Neural progenitor cell (in vitro differentiated cells): ENCODE measurements around the gene CBLIF. TPM values are rescaled to one million over a fixed set of nuclear protein-coding genes. Genes with fewer than 3 reads are reported as not detected.

Experiments used
- DNase-seq: peaks from one replicate; pipeline ENCODE4 v3.0.0-alpha.2; 2016; ENCODE audit warnings: low spot score
- H2AFZ ChIP-seq: fragments of 200-600 bp; sonication (generic); replicated peaks from 2 replicates; pipeline ENCODE4 v1.6.1; 2016; ENCODE audit warnings: antibody characterized with exemption
- H3F3A ChIP-seq: fragments of 200-600 bp; sonication (generic); 2 replicates; pipeline ENCODE4 v1.6.1; 2016; ENCODE audit warnings: antibody characterized with exemption, low read depth
- H3K27ac ChIP-seq: fragments of 200-600 bp; sonication (generic); 2 replicates; pipeline ENCODE4 v1.5.1; 2016; ENCODE audit warnings: mild to moderate bottlenecking
- H3K27me3 ChIP-seq: fragments of 200-600 bp; sonication (generic); 2 replicates; pipeline ENCODE4 v1.6.1; 2016; ENCODE audit warnings: mild to moderate bottlenecking, moderate library complexity
- H3K36me3 ChIP-seq: fragments of 200-600 bp; sonication (generic); 2 replicates; pipeline ENCODE4 v1.5.1; 2016
- H3K4me1 ChIP-seq: fragments of 200-600 bp; sonication (generic); 2 replicates; pipeline ENCODE4 v1.6.1; 2016; ENCODE audit warnings: mixed run types
- H3K4me2 ChIP-seq: fragments of 200-600 bp; sonication (generic); 2 replicates; pipeline ENCODE4 v1.6.1; 2016
- H3K4me3 ChIP-seq: fragments of 200-600 bp; sonication (generic); 2 replicates; pipeline ENCODE4 v1.5.1; 2016
- H3K79me2 ChIP-seq: fragments of 200-600 bp; sonication (generic); 2 replicates; pipeline ENCODE4 v1.6.1; 2016; ENCODE audit warnings: low read depth
- H3K9ac ChIP-seq: fragments of 200-600 bp; sonication (generic); 2 replicates; pipeline ENCODE4 v1.6.1; 2016
- H3K9me3 ChIP-seq: fragments of 200-600 bp; sonication (generic); 2 replicates; pipeline ENCODE4 v1.5.1; 2016; ENCODE audit warnings: low read depth
- H4K20me1 ChIP-seq: fragments of 200-600 bp; sonication (generic); 2 replicates; pipeline ENCODE4 v1.6.1; 2016; ENCODE audit warnings: low read depth
- H3K27ac Mint-ChIP-seq: 3 replicates; pipeline ENCODE4 v1.8.0; 2021; ENCODE audit warnings: mixed read lengths
- H3K27me3 Mint-ChIP-seq: 2 replicates; pipeline ENCODE4 v1.8.0; 2022; ENCODE audit warnings: low read depth, mild to moderate bottlenecking, inconsistent platforms, moderate library complexity, mixed read lengths; ENCODE audit not compliant: insufficient read depth
- H3K36me3 Mint-ChIP-seq: 3 replicates; pipeline ENCODE4 v1.8.0; 2021; ENCODE audit warnings: mixed read lengths
- H3K4me1 Mint-ChIP-seq: 3 replicates; pipeline ENCODE4 v1.8.0; 2021; ENCODE audit warnings: mixed read lengths
- H3K4me3 Mint-ChIP-seq: 3 replicates; pipeline ENCODE4 v1.8.0; 2021; ENCODE audit warnings: mild to moderate bottlenecking, moderate library complexity, mixed read lengths
- H3K9me3 Mint-ChIP-seq: 3 replicates; pipeline ENCODE4 v1.8.0; 2020; ENCODE audit warnings: mixed read lengths
- CTCF ChIP-seq: fragments of 200-600 bp; sonication (generic); IDR thresholded peaks from 2 replicates; pipeline ENCODE4 v1.5.1; 2017; ENCODE audit warnings: antibody characterized with exemption, mild to moderate bottlenecking
- EZH2 ChIP-seq: fragments of 200-600 bp; sonication (generic); IDR thresholded peaks from 2 replicates; pipeline ENCODE4 v1.6.1; 2017; ENCODE audit warnings: antibody characterized with exemption, mild to moderate bottlenecking, moderate library complexity
- EZH2phosphoT487 ChIP-seq: fragments of 200-600 bp; sonication (generic); IDR thresholded peaks from 2 replicates; pipeline ENCODE4 v1.6.1; 2017; ENCODE audit warnings: antibody characterized with exemption
- total RNA-seq: library from RNA; depleted of rRNA; stranded (reverse); fragments of >200 nt; gene quantifications from 2 replicates; pipeline ENCODE4 v1.2.3, GENCODE V29; 2015; ENCODE audit warnings: low replicate concordance

CBLIF gene
- total RNA-seq, 1 donor from 2014 or later, result not detected

DNA sequence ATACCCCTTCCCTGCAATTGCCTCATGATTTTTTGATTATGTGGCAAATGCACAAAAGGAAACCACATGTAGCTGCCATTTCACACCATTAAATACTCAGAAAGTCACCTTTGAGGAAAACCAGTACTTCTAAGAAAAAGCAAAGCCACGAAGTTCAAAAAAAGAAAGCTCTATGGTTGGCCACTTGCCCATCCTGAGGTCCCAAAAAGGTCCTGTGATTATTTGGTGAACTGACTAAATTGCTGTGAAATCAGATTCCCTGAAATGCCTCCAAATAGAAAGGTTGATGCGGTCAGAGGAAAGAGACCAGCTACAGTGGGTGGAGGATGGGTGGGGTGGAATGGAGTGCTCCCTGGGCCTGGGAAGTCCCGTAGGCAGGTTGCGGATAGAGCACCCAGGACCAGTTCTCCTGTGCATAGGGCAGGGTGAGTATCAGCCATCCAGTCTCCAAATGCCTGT is 61.6 kb downstream of the CBLIF start:
- H3K9me3 ChIP-seq, result no peaks in the 10 kb centered on the region
- H2AFZ ChIP-seq, result no peak overlapping the region
- H3K36me3 ChIP-seq, result no peaks in the 10 kb centered on the region
- TF ChIP-seq CTCF, result no peak
- no peak for TF ChIP-seq EZH2
- TF ChIP-seq EZH2phosphoT487, result no peak
- H3K27ac ChIP-seq, result no peak overlapping the region
- Mint-ChIP-seq H3K4me1 (no peaks in the 10 kb centered on the region), H3K27me3 (no peaks in the 10 kb centered on the region), H3K9me3 (peaks cover 3% of the 10 kb centered on the region), H3K27ac (no peak overlapping the region), H3K36me3 (no peaks in the 10 kb centered on the region), H3K4me3 (no peak overlapping the region)
- no peaks in the 10 kb centered on the region for H4K20me1 ChIP-seq
- H3K4me2 ChIP-seq, result no peak overlapping the region
- H3F3A ChIP-seq, result no peaks in the 10 kb centered on the region
- DNase-seq, result no peak
- H3K27me3 ChIP-seq, result no peaks in the 10 kb centered on the region
- no peaks in the 10 kb centered on the region for H3K79me2 ChIP-seq
- H3K4me1 ChIP-seq, result no peaks in the 10 kb centered on the region
- H3K4me3 ChIP-seq, result no peak overlapping the region
- no peak overlapping the region for H3K9ac ChIP-seq

- Histone ChIP-seq H3F3A (no peaks in the 10 kb centered on the region), H3K4me2 (no peak overlapping the region), H3K79me2 (no peaks in the 10 kb centered on the region), H3K4me3 (no peak overlapping the region), H3K9ac (no peak overlapping the region), H3K27ac (no peak overlapping the region), H3K27me3 (no peaks in the 10 kb centered on the region), H3K4me1 (no peaks in the 10 kb centered on the region), H3K9me3 (no peaks in the 10 kb centered on the region), H3K36me3 (no peaks in the 10 kb centered on the region), H4K20me1 (no peaks in the 10 kb centered on the region), H2AFZ (no peak overlapping the region)
- H3K4me3 Mint-ChIP-seq, result no peak overlapping the region
- no peaks in the 10 kb centered on the region for H3K36me3 Mint-ChIP-seq
- no peak overlapping the region for H3K27ac Mint-ChIP-seq
- no peaks in the 10 kb centered on the region for H3K4me1 Mint-ChIP-seq
- DNase-seq, result no peak
- H3K9me3 Mint-ChIP-seq, result peaks cover 3% of the 10 kb centered on the region
- no peaks in the 10 kb centered on the region for H3K27me3 Mint-ChIP-seq
- TF ChIP-seq EZH2phosphoT487, result no peak
- no peak for TF ChIP-seq CTCF
- no peak for TF ChIP-seq EZH2
These were observed 63.2 kb downstream of the CBLIF start for GRCh38 chr11:59782080-59782479.

DNA sequence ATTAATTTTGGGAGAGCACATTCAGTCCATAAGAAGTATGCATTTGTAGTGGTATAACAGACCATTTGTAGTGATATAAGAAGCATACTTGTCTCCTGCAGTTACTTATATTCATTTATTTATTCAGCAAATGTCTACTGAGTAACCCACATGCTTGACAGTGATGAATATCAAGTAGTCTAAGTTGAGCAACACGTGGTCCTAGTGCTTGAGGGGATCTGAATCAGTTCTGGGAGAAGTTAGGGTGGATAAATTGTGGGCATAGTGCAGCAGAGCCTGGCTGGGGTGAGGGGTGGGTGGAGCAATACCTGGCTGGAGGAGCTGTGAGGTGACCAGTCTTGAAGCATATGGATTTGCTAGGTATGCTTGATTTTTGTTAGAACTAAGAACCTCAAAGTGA is 65.8 kb downstream of the CBLIF start:
- Mint-ChIP-seq H3K4me3 (no peak overlapping the region), H3K27ac (no peak overlapping the region), H3K4me1 (no peaks in the 10 kb centered on the region), H3K27me3 (no peaks in the 10 kb centered on the region), H3K9me3 (peaks cover 2% of the 10 kb centered on the region), H3K36me3 (no peaks in the 10 kb centered on the region)
- H3K4me3 ChIP-seq, result no peak overlapping the region
- no peaks in the 10 kb centered on the region for H4K20me1 ChIP-seq
- H3K4me2 ChIP-seq, result no peak overlapping the region
- no peaks in the 10 kb centered on the region for H3K9me3 ChIP-seq
- H3K9ac ChIP-seq, result no peak overlapping the region
- no peak for DNase-seq
- no peak for TF ChIP-seq CTCF
- no peak for TF ChIP-seq EZH2phosphoT487
- TF ChIP-seq EZH2, result no peak
- no peaks in the 10 kb centered on the region for H3K79me2 ChIP-seq
- H3K27ac ChIP-seq, result no peak overlapping the region
- H3K36me3 ChIP-seq, result no peaks in the 10 kb centered on the region
- H2AFZ ChIP-seq, result no peak overlapping the region
- no peaks in the 10 kb centered on the region for H3K27me3 ChIP-seq
- no peaks in the 10 kb centered on the region for H3K4me1 ChIP-seq
- H3F3A ChIP-seq, result no peaks in the 10 kb centered on the region

Other genes starting within 250 kb of the CBLIF start
- 20.1 and 22.7 TPM in 2 replicates for gene OSBP, start 229.7 kb downstream of the CBLIF start, total RNA-seq
- gene PATL1, start 176.5 kb downstream of the CBLIF start, total RNA-seq, result 15.3 and 16.0 TPM in 2 replicates
- not detected in 2 replicates for gene OR10V1, start 131.7 kb downstream of the CBLIF start, total RNA-seq
- gene STX3, start 90.1 kb downstream of the CBLIF start, total RNA-seq, result 34.8 and 52.4 TPM in 2 replicates
- 42.3 and 49.8 TPM in 2 replicates for gene MRPL16, start 34.7 kb downstream of the CBLIF start, total RNA-seq
- gene TCN1, start 21.0 kb upstream of the CBLIF start, total RNA-seq, result not detected in 2 replicates
- not detected in 2 replicates for gene OOSP3, start 33.3 kb upstream of the CBLIF start, total RNA-seq
- not detected in 2 replicates for gene OOSP1, start 92.9 kb upstream of the CBLIF start, total RNA-seq
- gene OOSP4A, start 118.5 kb upstream of the CBLIF start, total RNA-seq, result not detected in 2 replicates
- gene OOSP4B, start 171.7 kb upstream of the CBLIF start, total RNA-seq, result not detected in 2 replicates
- not detected in 2 replicates for gene OOSP2, start 194.9 kb upstream of the CBLIF start, total RNA-seq
- gene MS4A3, start 211.2 kb upstream of the CBLIF start, total RNA-seq, result not detected in 2 replicates
- not detected in 2 replicates for gene MS4A2, start 243.2 kb upstream of the CBLIF start, total RNA-seq